GM19023 (cell line): Measurements from ENCODE around the gene LPAR5.

ENCODE experiments used
- ATAC-seq: cut with Tn5 transposase; IDR thresholded peaks from one replicate; pipeline ENCODE4 v1.9.1; 2021; ENCODE audit warnings: mild to moderate bottlenecking, moderate library complexity; ENCODE audit not compliant: unreplicated experiment

Gene LPAR5

GRCh38 chr12:6635856-6636531 is at the start of gene LPAR5:
Gene LPAR5, minus strand, starts transcription at chr12:6635959. Its CDS starts 14,711 bp downstream, at chr12:6621248.
- no peak for ATAC-seq

- no peak for ATAC-seq
These were observed 48.9 kb upstream of the LPAR5 start for GRCh38 chr12:6684609-6685008.

GRCh38 chr12:6676962-6677361 is 41.2 kb upstream of the LPAR5 start:
- no peak for ATAC-seq

GRCh38 chr12:6672143-6672542 is 36.4 kb upstream of the LPAR5 start:
- no peak for ATAC-seq

- no peak for ATAC-seq
These were observed 31.9 kb upstream of the LPAR5 start for GRCh38 chr12:6667559-6668210.

- ATAC-seq, result no peak
These were observed 30.5 kb upstream of the LPAR5 start for GRCh38 chr12:6666211-6666610.

- no peak for ATAC-seq
These were observed 29.1 kb upstream of the LPAR5 start for GRCh38 chr12:6664902-6665301.

GRCh38 chr12:6662906-6663742 is 27.4 kb upstream of the LPAR5 start, which contains the start of gene ING4:
Gene ING4, minus strand, starts transcription at chr12:6663119. Its CDS starts 18 bp downstream, at chr12:6663101.
- peak; percentile 98 for ATAC-seq

- peak; percentile 27 for ATAC-seq
These were observed 26.8 kb upstream of the LPAR5 start for GRCh38 chr12:6662602-6662905.

- no peak for ATAC-seq
These were observed 18.2 kb upstream of the LPAR5 start for GRCh38 chr12:6653987-6654386.

GRCh38 chr12:6653342-6653741 is 17.6 kb upstream of the LPAR5 start:
- no peak for ATAC-seq

GRCh38 chr12:6652391-6652790 is 16.6 kb upstream of the LPAR5 start:
- ATAC-seq, result no peak

GRCh38 chr12:6650832-6651231 is 15.1 kb upstream of the LPAR5 start:
- ATAC-seq, result no peak

- no peak for ATAC-seq
These were observed 11.4 kb upstream of the LPAR5 start, which contains the start of gene ACRBP for GRCh38 chr12:6647083-6647604. Gene ACRBP, minus strand, starts transcription at chr12:6647432. Its CDS starts 66 bp downstream, at chr12:6647366.

- no peak for ATAC-seq
These were observed 10.7 kb upstream of the LPAR5 start for GRCh38 chr12:6646276-6647082.

GRCh38 chr12:6644903-6645302 is 9.1 kb upstream of the LPAR5 start:
- ATAC-seq, result no peak

GRCh38 chr12:6644257-6644596 is 8.5 kb upstream of the LPAR5 start:
- ATAC-seq, result no peak

- ATAC-seq, result no peak
These were observed 8.0 kb upstream of the LPAR5 start for GRCh38 chr12:6643569-6644256.

- ATAC-seq, result no peak
These were observed 5.4 kb upstream of the LPAR5 start for GRCh38 chr12:6641131-6641530.

GRCh38 chr12:6640497-6640896 is 4.7 kb upstream of the LPAR5 start:
- ATAC-seq, result no peak
